ENCODE measurements around the gene CIAO3. TPM values are rescaled to one million over a fixed set of nuclear protein-coding genes. Genes with fewer than 3 reads are reported as not detected.

CIAO3 gene
- total RNA-seq, 1 donor from 2014 or later, result 43.1 TPM

- Mint-ChIP-seq H3K27me3 (peaks cover 2% of the 10 kb centered on the region), H3K4me3 (no peak overlapping the region), H3K27ac (no peak overlapping the region), H3K4me1 (peaks cover 6% of the 10 kb centered on the region), H3K36me3 (ENCODE audit: low read depth) (no peaks in the 10 kb centered on the region), H3K9me3 (no peaks in the 10 kb centered on the region)
- POLR2A ChIA-PET, result no interaction called here
- intact Hi-C loops (cut with micrococcal nuclease), result no loop called here
- ATAC-seq (ENCODE audit: low read depth) (no peak), DNase-seq (no peak)
- TF ChIP-seq CTCF (IDR thresholded peaks at IDR 0.05), result no peak
- CTCF ChIA-PET, result no interaction called here
Measured at GRCh38 chr16:751152-752006, 10.6 kb upstream of the CIAO3 start.

GRCh38 chr16:750485-750884 lies 9.7 kb upstream of the CIAO3 start:
- no peak overlapping the region for H3K4me3 Mint-ChIP-seq
- no peaks in the 10 kb centered on the region for H3K9me3 Mint-ChIP-seq
- H3K27ac Mint-ChIP-seq, result no peak overlapping the region
- no peaks in the 10 kb centered on the region for H3K27me3 Mint-ChIP-seq
- ATAC-seq (ENCODE audit: low read depth) (no peak), DNase-seq (no peak)
- no peak for TF ChIP-seq CTCF (IDR thresholded peaks at IDR 0.05)
- no peaks in the 10 kb centered on the region for H3K36me3 Mint-ChIP-seq (ENCODE audit: low read depth)
- ChIA-PET POLR2A (no interaction called here), CTCF (no interaction called here)
- intact Hi-C loops (cut with micrococcal nuclease), result no loop called here
- H3K4me1 Mint-ChIP-seq, result peaks cover 6% of the 10 kb centered on the region

GRCh38 chr16:749010-749409 lies 8.2 kb upstream of the CIAO3 start:
- Mint-ChIP-seq H3K36me3 (ENCODE audit: low read depth) (no peaks in the 10 kb centered on the region), H3K27me3 (no peaks in the 10 kb centered on the region), H3K27ac (no peak overlapping the region), H3K4me1 (no peaks in the 10 kb centered on the region), H3K4me3 (no peak overlapping the region), H3K9me3 (no peaks in the 10 kb centered on the region)
- no peak for DNase-seq
- ChIA-PET POLR2A (no interaction called here), CTCF (no interaction called here)
- intact Hi-C loops (cut with micrococcal nuclease), result no loop called here
- no peak for ATAC-seq (ENCODE audit: low read depth)
- TF ChIP-seq CTCF (IDR thresholded peaks at IDR 0.05), result no peak

GRCh38 chr16:747978-748746 lies 7.4 kb upstream of the CIAO3 start:
- no peaks in the 10 kb centered on the region for H3K9me3 Mint-ChIP-seq
- no peaks in the 10 kb centered on the region for H3K36me3 Mint-ChIP-seq (ENCODE audit: low read depth)
- H3K4me1 Mint-ChIP-seq, result no peaks in the 10 kb centered on the region
- ATAC-seq (ENCODE audit: low read depth) (no peak), DNase-seq (no peak)
- no peaks in the 10 kb centered on the region for H3K27me3 Mint-ChIP-seq
- POLR2A ChIA-PET, result no interaction called here
- H3K27ac Mint-ChIP-seq, result no peak overlapping the region
- CTCF ChIA-PET, result no interaction called here
- no peak for TF ChIP-seq CTCF (IDR thresholded peaks at IDR 0.05)
- intact Hi-C loops (cut with micrococcal nuclease), result no loop called here
- no peak overlapping the region for H3K4me3 Mint-ChIP-seq

GRCh38 chr16:746637-747036 lies 5.8 kb upstream of the CIAO3 start:
- H3K27ac Mint-ChIP-seq, result no peak overlapping the region
- ChIA-PET POLR2A (no interaction called here), CTCF (no interaction called here)
- no peak for TF ChIP-seq CTCF (IDR thresholded peaks at IDR 0.05)
- H3K4me3 Mint-ChIP-seq, result no peak overlapping the region
- H3K9me3 Mint-ChIP-seq, result no peaks in the 10 kb centered on the region
- DNase-seq, result no peak
- no peaks in the 10 kb centered on the region for H3K36me3 Mint-ChIP-seq (ENCODE audit: low read depth)
- no peaks in the 10 kb centered on the region for H3K4me1 Mint-ChIP-seq
- no peaks in the 10 kb centered on the region for H3K27me3 Mint-ChIP-seq
- ATAC-seq (ENCODE audit: low read depth), result no peak
- intact Hi-C loops (cut with micrococcal nuclease), result no loop called here

All from activated B cell treated with CpG ODN at 0.5 μM for 24 hours (primary cell).